Neuron (in vitro differentiated cells): ENCODE measurements around the gene SNRPB2.

ENCODE experiments used
- H2AFZ ChIP-seq: one replicate; pipeline ENCODE4 v1.6.1; 2013; ENCODE audit warnings: low read depth, mild to moderate bottlenecking, inconsistent platforms, low read length, moderate library complexity
- H3K27me3 ChIP-seq: one replicate; pipeline ENCODE4 v1.6.1; 2013; ENCODE audit warnings: low read length; ENCODE audit not compliant: insufficient read depth
- H3K36me3 ChIP-seq: one replicate; pipeline ENCODE4 v1.6.1; 2013; ENCODE audit warnings: low read length; ENCODE audit not compliant: insufficient read depth
- H3K4me1 ChIP-seq: one replicate; pipeline ENCODE4 v1.6.1; 2013; ENCODE audit warnings: low read length; ENCODE audit not compliant: insufficient read depth
- H3K4me3 ChIP-seq: 2 replicates; pipeline ENCODE4 v1.5.1; 2013; ENCODE audit warnings: mild to moderate bottlenecking, low read length, moderate library complexity
- H3K9me3 ChIP-seq: one replicate; pipeline ENCODE4 v1.6.1; 2013; ENCODE audit warnings: low read length

Gene SNRPB2

DNA sequence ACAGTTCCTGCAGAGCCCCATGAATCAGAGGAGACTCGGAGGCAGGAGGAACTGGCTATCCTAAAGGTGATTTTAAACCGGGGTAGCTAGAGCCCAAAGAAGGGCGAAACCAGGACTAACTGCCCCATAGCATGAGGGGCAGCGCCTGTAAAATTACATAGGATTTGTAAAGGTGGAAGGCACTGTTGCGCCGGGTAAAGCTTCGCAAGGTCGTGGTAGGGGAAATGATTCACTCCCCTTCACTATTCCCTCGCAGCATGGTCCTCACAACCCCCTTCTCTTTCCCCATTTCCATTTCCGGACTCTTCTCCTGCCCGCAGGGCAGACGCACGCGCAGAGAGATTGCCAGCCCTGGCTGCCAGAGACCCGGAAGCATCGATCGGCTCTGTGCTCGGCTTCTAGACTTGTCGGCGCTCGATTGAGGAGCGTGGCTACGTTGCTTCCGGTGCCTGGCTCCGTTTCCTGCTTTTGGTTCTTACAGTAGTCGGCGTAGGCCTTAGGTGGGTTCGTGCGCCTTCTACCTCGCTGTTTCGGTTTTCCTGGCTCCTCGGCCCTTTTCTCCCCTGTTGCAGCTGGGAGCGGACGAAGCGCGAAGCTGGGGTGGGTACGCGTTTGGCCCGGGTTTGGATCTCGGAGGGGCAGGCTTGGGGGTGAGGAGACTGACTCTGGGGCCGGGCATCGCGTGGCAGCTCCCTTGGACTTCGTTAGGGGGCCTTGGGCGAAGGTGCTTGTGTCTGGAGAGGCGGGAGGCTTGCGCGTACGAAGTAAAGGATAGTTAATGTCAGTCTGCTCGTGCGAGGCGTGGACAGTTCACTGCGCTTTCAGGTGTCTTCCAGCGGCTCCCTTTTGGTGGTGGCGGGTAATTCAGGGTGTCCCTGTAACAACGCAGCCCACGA, at the start of gene SNRPB2:
Gene SNRPB2 (plus strand): TSS at position 462 of the 896 bp plus-strand sequence. CDS start 1,677 bp downstream, outside the sequence.
- Histone ChIP-seq H2AFZ (peak within 1 kb of the TSS; percentile 71), H3K36me3 (peaks cover 29% of the 10 kb centered on the region), H3K27me3 (no peaks in the 10 kb centered on the region), H3K4me1 (peaks cover 17% of the 10 kb centered on the region), H3K4me3 (peak within 1 kb of the TSS; percentile 92), H3K9me3 (no peaks in the 10 kb centered on the region)

DNA sequence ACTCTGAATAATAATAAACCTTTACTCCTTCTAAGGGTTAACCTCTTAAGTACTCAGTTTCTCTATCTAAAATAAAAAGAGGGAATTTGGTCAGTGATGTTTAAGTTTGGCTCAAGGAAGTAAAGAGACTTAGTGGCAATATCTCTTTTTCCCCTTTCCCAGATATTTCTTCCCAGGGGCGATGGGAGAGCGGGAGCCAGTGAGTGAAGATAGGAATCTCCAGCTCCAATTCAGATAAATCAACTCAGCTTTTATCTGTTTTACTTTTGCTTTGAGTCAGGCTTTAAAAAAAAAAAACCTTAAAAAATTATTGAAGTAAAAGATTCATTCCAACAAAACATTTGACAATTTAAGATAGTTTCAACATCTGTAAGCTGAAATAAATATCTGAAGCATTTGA, 45.4 kb upstream of the SNRPB2 start:
- Histone ChIP-seq H3K27me3 (no peaks in the 10 kb centered on the region), H3K4me3 (no peak overlapping the region), H3K4me1 (peaks cover 5% of the 10 kb centered on the region), H3K36me3 (no peaks in the 10 kb centered on the region), H2AFZ (no peak overlapping the region), H3K9me3 (no peaks in the 10 kb centered on the region)

DNA sequence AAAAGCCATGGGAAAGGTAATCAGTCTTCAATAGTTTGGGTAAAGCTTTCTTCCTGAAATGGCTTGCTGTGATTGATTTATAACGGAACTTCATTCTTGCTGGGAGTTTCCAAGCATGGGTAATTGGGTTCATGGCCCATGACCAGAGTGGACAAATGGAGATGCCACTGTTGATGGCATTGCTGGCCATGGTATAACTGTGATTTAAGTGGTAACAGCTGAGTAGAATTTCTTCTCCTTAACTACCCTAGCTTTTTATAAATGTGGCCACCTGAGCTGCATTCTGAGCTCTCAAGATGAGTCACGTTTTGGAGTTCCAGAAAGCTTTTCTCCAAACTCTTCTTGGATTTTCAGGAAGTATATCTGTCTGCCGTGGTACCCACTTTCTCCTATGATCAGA, 39.9 kb upstream of the SNRPB2 start:
- Histone ChIP-seq H2AFZ (no peak overlapping the region), H3K9me3 (no peaks in the 10 kb centered on the region), H3K36me3 (no peaks in the 10 kb centered on the region), H3K4me1 (peaks cover 8% of the 10 kb centered on the region), H3K27me3 (no peaks in the 10 kb centered on the region), H3K4me3 (no peak overlapping the region)

DNA sequence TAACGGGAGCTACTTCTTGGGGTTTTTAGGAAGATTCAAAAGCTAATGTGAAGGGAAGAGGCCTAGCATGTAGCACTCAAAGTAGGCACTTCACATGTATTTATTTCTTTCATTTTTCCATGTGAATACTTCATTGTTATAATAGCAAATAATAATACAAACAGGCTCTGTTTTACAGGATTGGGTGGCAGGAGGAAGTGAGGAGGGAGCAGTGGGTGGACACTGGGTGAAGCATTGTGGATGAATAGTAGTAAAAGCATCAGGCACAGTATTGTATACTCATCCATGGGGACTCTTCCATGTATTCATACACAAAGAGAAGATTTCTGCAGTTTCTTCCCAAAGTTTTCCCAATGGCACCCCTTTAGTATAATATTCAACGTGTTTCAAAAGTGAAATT, 38.4 kb upstream of the SNRPB2 start:
- no peaks in the 10 kb centered on the region for H3K36me3 ChIP-seq
- no peaks in the 10 kb centered on the region for H3K27me3 ChIP-seq
- H3K9me3 ChIP-seq = no peaks in the 10 kb centered on the region
- peaks cover 8% of the 10 kb centered on the region for H3K4me1 ChIP-seq
- H2AFZ ChIP-seq = no peak overlapping the region
- no peak overlapping the region for H3K4me3 ChIP-seq

DNA sequence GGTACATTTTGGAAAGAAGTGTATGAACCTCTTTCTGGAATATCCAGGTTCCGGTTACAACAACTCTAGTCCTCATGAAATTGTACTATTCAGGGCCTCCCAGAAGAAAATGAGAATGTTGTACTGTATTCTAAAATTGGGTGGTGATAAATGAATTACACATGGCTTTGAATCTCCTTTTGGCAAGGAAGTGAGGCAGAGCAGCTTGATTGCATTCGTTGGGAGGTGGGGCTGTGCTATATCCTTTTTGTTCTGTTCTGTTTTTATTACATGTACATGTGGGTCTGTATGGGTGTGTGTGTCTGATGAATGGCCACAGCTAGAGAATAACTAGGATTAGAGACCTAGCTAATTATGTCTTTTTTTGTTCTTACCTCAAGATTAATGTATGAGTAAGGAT, 37.8 kb upstream of the SNRPB2 start:
- no peaks in the 10 kb centered on the region for H3K27me3 ChIP-seq
- H3K4me3 ChIP-seq = no peak overlapping the region
- peaks cover 8% of the 10 kb centered on the region for H3K4me1 ChIP-seq
- H2AFZ ChIP-seq = no peak overlapping the region
- H3K9me3 ChIP-seq = no peaks in the 10 kb centered on the region
- no peaks in the 10 kb centered on the region for H3K36me3 ChIP-seq

DNA sequence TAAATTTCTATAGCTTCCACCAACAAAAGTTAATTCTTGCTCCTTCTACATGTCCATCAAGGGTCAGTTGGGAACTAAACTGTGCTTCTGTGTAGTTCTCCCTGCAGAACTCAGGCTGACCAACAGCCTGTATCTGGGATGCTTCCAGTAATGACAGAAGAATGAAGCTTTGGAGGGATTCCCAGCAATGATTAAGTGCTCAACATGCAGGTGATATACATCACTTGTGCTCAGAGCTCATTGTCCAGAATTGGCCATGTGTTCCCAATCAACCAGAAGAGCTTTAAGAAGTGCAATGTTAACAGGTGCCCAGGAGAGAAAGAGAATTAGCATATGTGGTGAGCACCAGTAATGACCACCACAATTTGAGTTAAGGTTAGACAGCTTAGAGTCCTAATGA, 37.4 kb upstream of the SNRPB2 start:
- Histone ChIP-seq H3K9me3 (no peaks in the 10 kb centered on the region), H2AFZ (no peak overlapping the region), H3K36me3 (no peaks in the 10 kb centered on the region), H3K4me3 (no peak overlapping the region), H3K4me1 (peaks cover 8% of the 10 kb centered on the region), H3K27me3 (no peaks in the 10 kb centered on the region)

DNA sequence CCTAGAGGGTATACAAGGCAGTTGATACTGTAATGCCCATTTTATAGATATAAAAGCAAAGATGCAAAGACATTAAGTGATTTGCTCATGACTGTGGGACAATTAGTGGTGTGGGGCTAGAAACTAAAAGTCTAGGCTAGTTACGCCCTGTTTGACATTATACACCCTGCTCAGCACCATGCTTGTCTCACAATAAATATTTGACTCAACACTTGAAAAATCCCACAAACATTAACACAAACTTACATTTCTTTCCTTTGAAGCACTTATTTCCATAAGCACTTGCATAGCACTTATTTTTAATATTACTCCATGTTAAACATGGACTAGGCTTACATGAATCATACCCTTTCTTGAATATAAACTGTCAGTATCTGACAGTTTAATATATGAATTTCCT, 36.5 kb upstream of the SNRPB2 start:
- H3K36me3 ChIP-seq = no peaks in the 10 kb centered on the region
- no peaks in the 10 kb centered on the region for H3K27me3 ChIP-seq
- H3K4me1 ChIP-seq = peaks cover 8% of the 10 kb centered on the region
- H3K9me3 ChIP-seq = no peaks in the 10 kb centered on the region
- H3K4me3 ChIP-seq = no peak overlapping the region
- no peak overlapping the region for H2AFZ ChIP-seq

DNA sequence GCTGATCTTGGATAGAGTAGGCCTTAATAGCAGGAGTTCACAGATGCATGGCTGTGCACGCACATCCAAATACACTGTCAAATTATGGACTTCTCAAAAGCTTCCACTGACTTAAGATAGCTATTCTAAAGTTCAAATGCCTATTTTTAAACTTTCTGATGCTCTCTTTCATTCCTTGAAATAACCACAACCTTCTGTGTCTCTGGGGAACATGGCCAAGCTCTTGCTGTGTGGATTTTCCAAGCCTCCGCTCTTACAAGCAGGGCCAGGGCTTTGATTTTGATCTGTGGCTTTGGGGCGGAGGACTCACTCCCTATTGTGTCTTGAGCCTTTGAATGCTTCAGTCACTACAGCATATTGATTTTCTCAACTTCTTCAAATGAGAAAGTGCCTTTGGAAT, 35.7 kb upstream of the SNRPB2 start:
- peaks cover 8% of the 10 kb centered on the region for H3K4me1 ChIP-seq
- no peaks in the 10 kb centered on the region for H3K36me3 ChIP-seq
- H3K27me3 ChIP-seq = no peaks in the 10 kb centered on the region
- no peak overlapping the region for H3K4me3 ChIP-seq
- no peaks in the 10 kb centered on the region for H3K9me3 ChIP-seq
- H2AFZ ChIP-seq = no peak overlapping the region

DNA sequence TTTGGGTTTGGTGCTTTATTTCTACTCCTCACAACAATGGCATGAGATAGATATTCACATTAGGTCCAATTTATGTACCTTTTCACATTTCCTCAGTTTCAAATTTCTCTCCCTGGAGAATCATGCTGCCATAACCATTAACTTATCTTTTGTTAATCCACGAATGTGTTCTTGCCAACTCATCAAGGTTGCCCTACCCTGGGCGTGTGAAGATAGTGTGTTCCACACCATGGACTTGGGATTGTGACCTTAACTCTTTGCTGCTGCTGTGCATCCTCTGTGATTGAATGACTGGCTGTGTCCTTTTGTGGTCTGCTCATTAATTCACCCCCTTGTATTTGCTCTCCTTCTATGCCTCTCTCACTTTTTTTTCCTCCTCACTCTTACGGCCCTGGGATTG, 34.2 kb upstream of the SNRPB2 start:
- Histone ChIP-seq H3K9me3 (no peaks in the 10 kb centered on the region), H3K36me3 (no peaks in the 10 kb centered on the region), H3K4me3 (no peak overlapping the region), H3K4me1 (peaks cover 8% of the 10 kb centered on the region), H2AFZ (no peak overlapping the region), H3K27me3 (no peaks in the 10 kb centered on the region)

DNA sequence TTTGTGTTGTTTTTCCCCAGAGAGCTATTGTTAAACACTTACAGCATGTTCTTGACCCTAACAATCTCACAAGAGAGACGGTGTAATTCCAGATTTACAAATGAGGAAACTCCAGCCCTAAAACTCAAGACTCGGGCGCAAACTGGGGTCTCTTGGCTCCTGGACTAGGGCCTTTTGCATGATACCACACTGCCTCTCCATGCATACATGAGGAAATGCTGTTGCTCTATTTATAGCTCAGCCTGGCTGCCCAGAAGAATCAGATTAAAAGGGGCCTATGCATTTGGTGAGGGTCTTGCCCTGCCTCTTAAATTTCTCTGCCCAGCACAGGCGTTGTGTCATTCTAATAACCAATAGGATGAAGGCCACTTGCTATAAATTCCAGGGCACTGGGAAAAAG, 30.5 kb upstream of the SNRPB2 start:
- Histone ChIP-seq H3K27me3 (no peaks in the 10 kb centered on the region), H2AFZ (no peak overlapping the region), H3K4me3 (no peak overlapping the region), H3K4me1 (peaks cover 3% of the 10 kb centered on the region), H3K36me3 (no peaks in the 10 kb centered on the region), H3K9me3 (no peaks in the 10 kb centered on the region)

DNA sequence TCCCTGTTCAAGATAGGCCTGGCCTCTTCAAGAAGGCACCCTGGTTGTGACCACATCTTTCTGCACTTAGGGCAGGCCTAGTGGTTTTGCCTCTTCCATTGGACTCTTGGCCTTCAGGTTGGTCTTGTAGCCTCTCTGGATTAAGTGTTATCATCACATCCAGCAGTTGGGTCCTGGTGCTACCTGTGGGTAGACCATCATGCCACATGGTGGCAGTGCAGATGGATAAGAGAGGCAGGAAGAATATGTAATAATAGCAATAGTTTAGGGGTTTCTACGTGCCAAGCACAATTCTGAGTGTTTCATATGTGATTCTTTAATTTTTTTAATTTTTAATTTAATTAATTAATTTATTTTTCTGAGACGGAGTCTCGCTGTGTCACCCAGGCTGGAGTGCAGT, 28.5 kb upstream of the SNRPB2 start:
- Histone ChIP-seq H3K9me3 (peaks cover 3% of the 10 kb centered on the region), H3K27me3 (no peaks in the 10 kb centered on the region), H3K4me1 (no peaks in the 10 kb centered on the region)

DNA sequence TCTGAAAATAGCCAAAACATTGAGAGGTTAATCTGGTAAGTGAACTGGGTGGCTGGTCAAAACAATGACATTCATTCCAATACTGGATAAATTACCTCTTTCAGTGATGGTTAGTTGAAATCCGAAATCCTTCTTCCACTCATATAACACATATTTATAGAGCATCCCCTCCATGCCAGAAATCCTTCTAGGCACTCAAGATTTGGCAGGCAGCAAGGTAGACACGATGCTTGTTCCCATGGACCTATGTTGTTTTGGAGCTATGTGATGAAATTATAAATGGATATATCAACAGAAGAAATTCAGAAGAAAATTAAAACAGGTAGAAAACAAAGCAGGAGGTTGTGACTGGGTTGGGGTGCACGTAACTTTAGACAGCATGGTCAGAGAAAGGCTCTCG, 26.3 kb upstream of the SNRPB2 start:
- H3K4me1 ChIP-seq = no peaks in the 10 kb centered on the region

More for the DNA sequence above, 28.5 kb upstream of the SNRPB2 start:
- no peak overlapping the region for H2AFZ ChIP-seq
- H3K36me3 ChIP-seq = no peaks in the 10 kb centered on the region
- no peak overlapping the region for H3K4me3 ChIP-seq

DNA sequence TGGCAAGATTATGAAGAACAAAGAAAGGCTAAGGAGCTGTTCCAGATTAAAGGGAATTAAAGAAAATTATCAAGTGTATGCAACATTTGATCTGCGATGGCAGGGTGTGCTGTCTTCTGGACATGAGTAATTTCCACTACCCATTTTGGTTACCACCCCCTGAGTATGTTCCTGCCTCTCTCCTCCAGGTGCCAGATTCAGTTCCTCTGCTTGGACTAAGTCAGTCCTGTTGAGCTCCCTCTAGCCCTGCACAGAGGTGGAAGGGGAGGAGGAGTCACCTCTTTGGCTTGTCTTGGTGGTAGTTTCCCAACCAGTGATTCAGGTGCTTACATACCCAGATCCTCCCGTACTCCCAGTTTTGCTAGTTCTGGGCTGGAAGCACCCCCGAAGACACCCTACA, 22.2 kb upstream of the SNRPB2 start:
- H3K27me3 ChIP-seq = peaks cover 4% of the 10 kb centered on the region
- peaks cover 7% of the 10 kb centered on the region for H3K9me3 ChIP-seq
- no peaks in the 10 kb centered on the region for H3K36me3 ChIP-seq
- H3K4me1 ChIP-seq = peaks cover 11% of the 10 kb centered on the region
- no peak overlapping the region for H3K4me3 ChIP-seq
- H2AFZ ChIP-seq = no peak overlapping the region

More for the DNA sequence above, 26.3 kb upstream of the SNRPB2 start:
- Histone ChIP-seq H3K4me3 (no peak overlapping the region), H3K9me3 (peaks cover 7% of the 10 kb centered on the region), H3K27me3 (no peaks in the 10 kb centered on the region), H2AFZ (no peak overlapping the region), H3K36me3 (no peaks in the 10 kb centered on the region)

DNA sequence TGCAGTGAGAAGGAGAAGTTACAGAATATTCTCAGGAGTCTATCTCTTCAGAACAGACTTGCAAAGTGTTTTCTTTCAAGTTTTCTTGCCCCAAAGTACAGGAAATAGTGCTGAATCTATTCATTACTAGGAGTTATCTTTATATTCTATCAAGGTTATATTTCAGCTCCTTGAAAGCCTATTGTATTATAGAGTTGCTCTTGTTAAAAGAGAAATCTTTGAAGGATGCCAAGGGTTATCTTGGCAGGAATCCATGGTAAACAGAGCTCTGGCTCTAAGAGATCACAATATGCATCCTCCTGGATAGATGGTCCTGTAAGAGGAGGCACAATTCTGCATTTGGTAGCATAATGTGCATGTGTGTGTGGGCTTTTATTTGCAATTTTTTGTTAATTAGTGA, 21.2 kb upstream of the SNRPB2 start:
- peaks cover 11% of the 10 kb centered on the region for H3K4me1 ChIP-seq
- H3K27me3 ChIP-seq = peaks cover 4% of the 10 kb centered on the region
- no peaks in the 10 kb centered on the region for H3K36me3 ChIP-seq
- H2AFZ ChIP-seq = no peak overlapping the region
- peaks cover 7% of the 10 kb centered on the region for H3K9me3 ChIP-seq
- no peak overlapping the region for H3K4me3 ChIP-seq
